Calu3 (cell line): Measurements from ENCODE around the gene CBX3. TPM values are rescaled to one million over a fixed set of nuclear protein-coding genes. Genes with fewer than 3 reads are reported as not detected.
A peak's percentile ranks its signal among the peaks of the same experiment; 100 is the strongest.

Source experiments
- BruUV-seq: library from RNA; stranded (reverse); fragments of 400-500 nt; replicated peaks from 2 replicates; lab custom pipeline; 2021; lab: Mats Ljungman, UMichigan
- CTCF ChIA-PET: fragments of 300-600 bp; sonication (Branson Sonifier 250); formaldehyde crosslinking; loops from one replicate; lab custom pipeline; 2022; ENCODE audit warnings: antibody characterized with exemption; lab: Charles Lee
- DNase-seq: peaks from one replicate; pipeline ENCODE4 v3.0.0; 2022
- H3K27ac Mint-ChIP-seq: one replicate; pipeline ENCODE4 v1.8.0; 2022; ENCODE audit warnings: mixed read lengths; ENCODE audit not compliant: unreplicated experiment
- H3K27me3 Mint-ChIP-seq: one replicate; pipeline ENCODE4 v1.8.0; 2022; ENCODE audit warnings: mixed read lengths; ENCODE audit not compliant: unreplicated experiment
- H3K36me3 Mint-ChIP-seq: one replicate; pipeline ENCODE4 v1.8.0; 2022; ENCODE audit warnings: mild to moderate bottlenecking, moderate library complexity, mixed read lengths; ENCODE audit not compliant: insufficient read depth, unreplicated experiment
- H3K4me1 Mint-ChIP-seq: one replicate; pipeline ENCODE4 v1.8.0; 2022; ENCODE audit warnings: mild to moderate bottlenecking, low read depth, mixed read lengths; ENCODE audit not compliant: unreplicated experiment
- H3K4me3 Mint-ChIP-seq: one replicate; pipeline ENCODE4 v1.8.0; 2022; ENCODE audit warnings: mild to moderate bottlenecking, low read depth, moderate library complexity, mixed read lengths; ENCODE audit not compliant: unreplicated experiment
- H3K9me3 Mint-ChIP-seq: one replicate; pipeline ENCODE4 v1.8.0; 2022; ENCODE audit warnings: low read depth, mixed read lengths; ENCODE audit not compliant: unreplicated experiment
- CTCF ChIP-seq: fragments of 200-600 bp; IDR thresholded peaks from one replicate; pipeline ENCODE4 v1.8.0; 2022; ENCODE audit warnings: antibody characterized with exemption; ENCODE audit not compliant: unreplicated experiment
- intact Hi-C: fragments of 100-400 bp; cut with micrococcal nuclease; formaldehyde crosslinking; loops from one replicate; pipeline ENCODE4 v1.10.0; 2022; ENCODE audit not compliant: unreplicated experiment
- total RNA-seq: library from RNA; stranded (reverse); gene quantifications from 2 replicates; pipeline ENCODE4 v1.2.3, GENCODE V29; 2022

CBX3 gene
- total RNA-seq, 1 experiment from 2014 or later, result 417 TPM

DNA sequence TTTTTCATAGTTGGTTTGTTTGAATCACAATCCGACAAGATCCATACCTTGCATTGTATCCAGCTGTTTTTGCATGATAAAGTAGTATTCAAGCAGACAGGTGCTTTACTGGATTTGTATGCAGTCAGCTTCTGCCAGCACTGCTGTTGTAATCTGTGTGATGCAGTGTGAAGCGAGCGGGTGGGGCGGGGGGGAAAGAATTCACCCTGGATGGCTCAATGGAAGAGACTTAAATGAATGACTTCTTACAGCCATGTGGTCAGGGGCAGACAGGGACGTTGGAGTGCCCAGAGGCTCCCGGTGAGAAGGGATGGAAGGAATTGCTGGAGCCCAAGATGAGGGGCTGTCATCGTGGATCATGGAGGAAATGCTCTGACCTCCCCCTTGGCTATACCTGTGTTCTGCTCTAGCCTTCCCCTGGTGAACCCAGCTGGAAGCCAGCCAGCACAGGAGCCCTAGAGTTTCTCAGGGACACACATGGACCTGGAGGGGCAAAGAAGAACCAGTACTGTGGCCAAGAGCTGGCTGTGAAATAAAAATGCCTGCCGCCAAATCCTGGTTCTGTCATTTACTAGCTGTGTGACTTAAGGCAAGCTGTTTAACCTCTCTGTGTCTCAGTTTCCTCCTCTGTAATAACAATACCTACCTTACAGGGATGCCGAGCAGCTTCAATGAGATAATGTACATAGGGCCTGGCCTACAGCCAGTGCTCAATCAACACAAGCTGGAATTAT lies 35.4 kb upstream of the CBX3 start:
- no peaks in the 10 kb centered on the region for H3K27me3 Mint-ChIP-seq
- intact Hi-C loops, result loop anchor here (5.0 kb wide), 1 partner anchor 274 kb away; no protein-coding TSS in a partner anchor
- H3K4me1 Mint-ChIP-seq, result peaks cover 55% of the 10 kb centered on the region
- no TSS peak for BruUV-seq
- peak overlapping the region; percentile 83 for H3K27ac Mint-ChIP-seq
- peaks cover 49% of the 10 kb centered on the region for H3K36me3 Mint-ChIP-seq
- no peak overlapping the region for H3K4me3 Mint-ChIP-seq
- no peak for TF ChIP-seq CTCF
- CTCF ChIA-PET, result interaction anchor here (0.7 to 2.7 kb wide), 3 partner anchors 9 to 529 kb away, joined by 4 to 18 read pairs (median 7); no protein-coding TSS in a partner anchor
- H3K9me3 Mint-ChIP-seq, result no peaks in the 10 kb centered on the region
- no peak for DNase-seq

- H3K36me3 Mint-ChIP-seq, result peaks cover 51% of the 10 kb centered on the region
- no TSS peak for BruUV-seq
- H3K4me3 Mint-ChIP-seq, result peak overlapping the region; percentile 40
- intact Hi-C loops, result loop anchor here (5.0 kb wide), 1 partner anchor 274 kb away; no protein-coding TSS in a partner anchor
- DNase-seq, result no peak
- H3K27me3 Mint-ChIP-seq, result no peaks in the 10 kb centered on the region
- H3K4me1 Mint-ChIP-seq, result peaks cover 51% of the 10 kb centered on the region
- H3K27ac Mint-ChIP-seq, result peak overlapping the region; percentile 83
- H3K9me3 Mint-ChIP-seq, result no peaks in the 10 kb centered on the region
- TF ChIP-seq CTCF, result no peak
- CTCF ChIA-PET, result interaction anchor here (0.9 to 2.7 kb wide), 3 partner anchors 10 to 76 kb away, joined by 3 to 18 read pairs (median 7); no protein-coding TSS in a partner anchor
Measured at GRCh38 chr7:26166684-26167266, 34.8 kb upstream of the CBX3 start.

GRCh38 chr7:26167303-26167934 lies 34.1 kb upstream of the CBX3 start:
- no peaks in the 10 kb centered on the region for H3K27me3 Mint-ChIP-seq
- peak overlapping the region; percentile 40 for H3K4me3 Mint-ChIP-seq
- H3K36me3 Mint-ChIP-seq, result peaks cover 50% of the 10 kb centered on the region
- DNase-seq, result no peak
- no TSS peak for BruUV-seq
- no peaks in the 10 kb centered on the region for H3K9me3 Mint-ChIP-seq
- peaks cover 44% of the 10 kb centered on the region for H3K4me1 Mint-ChIP-seq
- peak overlapping the region; percentile 83 for H3K27ac Mint-ChIP-seq
- intact Hi-C loops, result loop anchor here (5.0 kb wide), 1 partner anchor 275 kb away; no protein-coding TSS in a partner anchor
- CTCF ChIA-PET, result interaction anchor here (0.9 to 2.7 kb wide), 4 partner anchors 11 to 76 kb away, joined by 3 to 18 read pairs (median 6); partner anchors contain the start of gene NFE2L3
- no peak for TF ChIP-seq CTCF

GRCh38 chr7:26168458-26169023 lies 33.0 kb upstream of the CBX3 start:
- Mint-ChIP-seq H3K36me3 (peaks cover 58% of the 10 kb centered on the region), H3K4me3 (no peak overlapping the region), H3K27me3 (no peaks in the 10 kb centered on the region), H3K27ac (no peak overlapping the region), H3K9me3 (no peaks in the 10 kb centered on the region), H3K4me1 (peaks cover 51% of the 10 kb centered on the region)
- intact Hi-C loops, result loop anchor here (5.0 kb wide), 1 partner anchor 276 kb away; no protein-coding TSS in a partner anchor
- CTCF ChIA-PET, result no interaction called here
- no peak for TF ChIP-seq CTCF
- DNase-seq, result no peak
- BruUV-seq, result no TSS peak
